SU-DHL-6 (cell line): ENCODE data around the gene POFUT2.

Source experiments
- CTCF ChIP-seq: fragments of 200-600 bp; sonication (generic); IDR thresholded peaks from one replicate; pipeline ENCODE4 v1.5.1; 2017; ENCODE audit warnings: antibody characterized with exemption, mild to moderate bottlenecking, low read length, moderate library complexity; ENCODE audit not compliant: insufficient read depth, poor library complexity, severe bottlenecking
- EZH2phosphoT487 ChIP-seq: fragments of 200-600 bp; sonication (generic), shearing (Covaris generic); conservative IDR thresholded peaks from 2 replicates; pipeline ENCODE4 v1.6.1; 2018; ENCODE audit warnings: mild to moderate bottlenecking, antibody characterized with exemption, low read length, moderate library complexity, mixed read lengths

DNA sequence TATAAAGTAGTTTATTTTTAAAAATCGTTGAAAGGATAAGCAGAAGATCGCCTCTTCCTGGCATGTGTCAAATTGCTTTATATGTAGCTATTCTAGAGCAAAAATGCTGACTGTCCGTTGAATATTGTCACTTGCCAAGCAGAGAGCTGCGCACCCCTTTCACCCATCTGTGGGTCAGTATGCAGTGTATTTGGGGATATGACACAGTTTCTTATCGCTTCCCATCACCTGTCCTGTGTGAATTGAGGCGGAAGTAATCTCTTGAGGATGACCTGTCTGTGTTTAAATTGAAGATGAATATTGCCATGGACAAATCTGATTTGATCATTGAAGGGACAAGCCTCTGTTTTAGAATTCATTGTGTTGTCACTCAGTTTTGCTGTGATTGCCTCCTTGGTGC is 52.2 kb downstream of the POFUT2 start:
- TF ChIP-seq CTCF: no peak
- no peak for TF ChIP-seq EZH2phosphoT487
